Mesenchymal stem cell (in vitro differentiated cells and primary cell): ENCODE measurements around the gene GNAO1.

Experiments used
- DNase-seq: peaks from one replicate; pipeline ENCODE4 v3.0.0-alpha.2; 2013
- H2AFZ ChIP-seq: one replicate; pipeline ENCODE4 v1.6.1; 2013; ENCODE audit warnings: low read depth, mild to moderate bottlenecking, control low read depth, inconsistent platforms, low read length, moderate library complexity
- H2AK5ac ChIP-seq: 2 replicates; pipeline ENCODE4 v1.6.1; 2013; ENCODE audit warnings: low read length, moderate library complexity, mild to moderate bottlenecking, inconsistent platforms; ENCODE audit not compliant: severe bottlenecking
- H2BK120ac ChIP-seq: one replicate; pipeline ENCODE4 v1.6.1; 2013; ENCODE audit warnings: low read depth, mild to moderate bottlenecking, inconsistent platforms, low read length, moderate library complexity
- H2BK12ac ChIP-seq, 2 experiments: one replicate each; pipeline ENCODE4 v1.6.1; 2013; ENCODE audit warnings: inconsistent platforms in 2 of 2, low read length in 2 of 2, mild to moderate bottlenecking in 2 of 2, moderate library complexity in 2 of 2, control low read depth in 1 of 2
- H2BK15ac ChIP-seq: one replicate; pipeline ENCODE4 v1.6.1; 2013; ENCODE audit warnings: mild to moderate bottlenecking, low read depth, inconsistent platforms; ENCODE audit not compliant: poor library complexity, severe bottlenecking
- H2BK5ac ChIP-seq: 2 replicates; pipeline ENCODE4 v1.6.1; 2013; ENCODE audit warnings: low read depth, mild to moderate bottlenecking, low read length, control low read depth, inconsistent platforms; ENCODE audit not compliant: poor library complexity, severe bottlenecking
- H3K14ac ChIP-seq, 2 experiments: one replicate each; pipeline ENCODE4 v1.6.1; 2013; ENCODE audit warnings: inconsistent platforms in 2 of 2, low read length in 2 of 2, control low read depth in 1 of 2, mild to moderate bottlenecking in 1 of 2, moderate library complexity in 1 of 2
- H3K18ac ChIP-seq, 2 experiments: one replicate each; pipeline ENCODE4 v1.6.1; 2013; ENCODE audit warnings: inconsistent platforms in 2 of 2, low read length in 2 of 2, control low read depth in 1 of 2, low read depth in 1 of 2, mild to moderate bottlenecking in 1 of 2
- H3K23ac ChIP-seq, 2 experiments: one replicate each; pipeline ENCODE4 v1.6.1; 2013; ENCODE audit warnings: inconsistent platforms in 2 of 2, low read length in 2 of 2, mild to moderate bottlenecking in 2 of 2, moderate library complexity in 2 of 2, control low read depth in 1 of 2
- H3K27ac ChIP-seq: 2 replicates; pipeline ENCODE4 v1.5.1; 2013; ENCODE audit warnings: mild to moderate bottlenecking, moderate library complexity, low read length, control low read depth, inconsistent platforms; ENCODE audit not compliant: poor library complexity, severe bottlenecking
- H3K27me3 ChIP-seq, 2 experiments: 2 replicates each; pipeline versions ENCODE4 v1.6.1 to v1.7.0; 2013; ENCODE audit warnings: low read length in 2 of 2, mild to moderate bottlenecking in 2 of 2, moderate library complexity in 2 of 2, control low read depth in 1 of 2, inconsistent platforms in 1 of 2; ENCODE audit not compliant: control insufficient read depth in 1 of 2, insufficient read depth in 1 of 2
- H3K36me3 ChIP-seq, 2 experiments: 2 replicates each; pipeline versions ENCODE4 v1.6.1 to v1.7.0; 2013; ENCODE audit warnings: low read length in 2 of 2, control low read depth in 1 of 2, inconsistent platforms in 1 of 2, low read depth in 1 of 2, mild to moderate bottlenecking in 1 of 2; ENCODE audit not compliant: insufficient read depth in 2 of 2, control insufficient read depth in 1 of 2
- H3K4ac ChIP-seq, 2 experiments: one replicate each; pipeline ENCODE4 v1.6.1; 2013; ENCODE audit warnings: inconsistent platforms in 2 of 2, low read length in 2 of 2, mild to moderate bottlenecking in 2 of 2, moderate library complexity in 2 of 2, control low read depth in 1 of 2, low read depth in 1 of 2
- H3K4me1 ChIP-seq: 2 replicates; pipeline ENCODE4 v1.6.1; 2013; ENCODE audit warnings: low read depth, low read length, control low read depth; ENCODE audit not compliant: control insufficient read depth, insufficient read depth
- H3K4me2 ChIP-seq: 2 replicates; pipeline ENCODE4 v1.6.1; 2013; ENCODE audit warnings: low read length, mild to moderate bottlenecking, inconsistent platforms; ENCODE audit not compliant: poor library complexity, severe bottlenecking
- H3K4me3 ChIP-seq, 2 experiments: 2 replicates each; pipeline versions ENCODE4 v1.5.1 to v1.7.0; 2013; ENCODE audit warnings: low read length in 2 of 2, mild to moderate bottlenecking in 2 of 2, control low read depth in 1 of 2, low read depth in 1 of 2; ENCODE audit not compliant: insufficient read depth in 1 of 2
- H3K79me1 ChIP-seq: replicated peaks from 2 replicates; pipeline ENCODE4 v1.6.1; 2013; ENCODE audit warnings: mild to moderate bottlenecking, control low read depth, low read length, inconsistent platforms; ENCODE audit not compliant: poor library complexity, severe bottlenecking
- H3K9ac ChIP-seq: 2 replicates; pipeline ENCODE4 v1.7.0; 2013; ENCODE audit warnings: mild to moderate bottlenecking, low read length, moderate library complexity
- H3K9me3 ChIP-seq: 2 replicates; pipeline ENCODE4 v1.7.0; 2013; ENCODE audit warnings: mild to moderate bottlenecking, low read length; ENCODE audit not compliant: control insufficient read depth
- H4K8ac ChIP-seq: one replicate; pipeline ENCODE4 v1.6.1; 2013; ENCODE audit warnings: inconsistent platforms, mild to moderate bottlenecking, low read length, moderate library complexity
- H4K91ac ChIP-seq: one replicate; pipeline ENCODE4 v1.6.1; 2013; ENCODE audit warnings: mild to moderate bottlenecking, low read length, inconsistent platforms
- WGBS: methylation state at CpG from one replicate; pipeline ENCODE4 v1.1.7; 2013; ENCODE audit warnings: mixed read lengths; 5-methylcytosine and 5-hydroxymethylcytosine counted together

Gene GNAO1

GRCh38 chr16:56257666-56258342 lies 66.5 kb downstream of the GNAO1 start:
- H4K91ac ChIP-seq, result no peak overlapping the region
- H2BK120ac ChIP-seq, result no peak overlapping the region
- H3K9ac ChIP-seq, result no peak overlapping the region
- H2AFZ ChIP-seq, result no peak overlapping the region
- no peak overlapping the region for H2AK5ac ChIP-seq
- no peak overlapping the region for H2BK5ac ChIP-seq
- H3K27me3 ChIP-seq, result peaks cover 22 to 24% of the 10 kb centered on the region in 2 experiments
- H4K8ac ChIP-seq, result no peak overlapping the region
- H3K14ac ChIP-seq, result no peak overlapping the region
- no peak overlapping the region for H2BK15ac ChIP-seq
- no peak overlapping the region for H3K27ac ChIP-seq
- no peak overlapping the region for H3K4me3 ChIP-seq
- H2BK12ac ChIP-seq, result no peak overlapping the region
- no peaks in the 10 kb centered on the region for H3K9me3 ChIP-seq
- no peak overlapping the region for H3K4ac ChIP-seq
- H3K18ac ChIP-seq, result no peak overlapping the region
- 70% methylated on average over 7 of the region's 8 CpGs for WGBS
- H3K23ac ChIP-seq, result no peak overlapping the region
- no peak for DNase-seq
- H3K4me1 ChIP-seq, result no peaks in the 10 kb centered on the region
- H3K36me3 ChIP-seq, result no peaks in the 10 kb centered on the region
- no peak overlapping the region for H3K4me2 ChIP-seq
- no peaks in the 10 kb centered on the region for H3K79me1 ChIP-seq

- no peak overlapping the region for H3K23ac ChIP-seq
- H2BK120ac ChIP-seq, result no peak overlapping the region
- H3K27ac ChIP-seq, result no peak overlapping the region
- no peak overlapping the region for H3K9ac ChIP-seq
- no peak overlapping the region for H2BK5ac ChIP-seq
- H3K9me3 ChIP-seq, result no peaks in the 10 kb centered on the region
- H3K27me3 ChIP-seq, result peaks cover 20 to 27% of the 10 kb centered on the region in 2 experiments
- H2BK15ac ChIP-seq, result no peak overlapping the region
- H2AFZ ChIP-seq, result no peak overlapping the region
- H3K14ac ChIP-seq, result no peak overlapping the region
- no peaks in the 10 kb centered on the region for H3K36me3 ChIP-seq
- H3K4ac ChIP-seq, result no peak overlapping the region
- no peak overlapping the region for H3K18ac ChIP-seq
- H4K8ac ChIP-seq, result no peak overlapping the region
- H3K79me1 ChIP-seq, result no peaks in the 10 kb centered on the region
- no peak overlapping the region for H3K4me3 ChIP-seq
- DNase-seq, result no peak
- no peak overlapping the region for H4K91ac ChIP-seq
- no peak overlapping the region for H2AK5ac ChIP-seq
- 83% methylated on average over 8 of the region's 8 CpGs for WGBS
- H3K4me2 ChIP-seq, result no peak overlapping the region
- H3K4me1 ChIP-seq, result no peaks in the 10 kb centered on the region
- H2BK12ac ChIP-seq, result no peak overlapping the region
These were observed 67.5 kb downstream of the GNAO1 start for GRCh38 chr16:56258508-56259424.

GRCh38 chr16:56259425-56259779 lies 68.1 kb downstream of the GNAO1 start:
- Histone ChIP-seq H3K4me1 (no peaks in the 10 kb centered on the region), H3K4me3 (no peak overlapping the region), H3K79me1 (no peaks in the 10 kb centered on the region), H4K91ac (no peak overlapping the region), H2BK12ac (no peak overlapping the region), H3K9me3 (no peaks in the 10 kb centered on the region), H2BK120ac (no peak overlapping the region), H3K18ac (no peak overlapping the region), H3K27ac (no peak overlapping the region), H2BK5ac (no peak overlapping the region), H3K36me3 (no peaks in the 10 kb centered on the region), H2AK5ac (no peak overlapping the region), H3K4me2 (no peak overlapping the region), H2AFZ (no peak overlapping the region), H3K23ac (no peak overlapping the region), H2BK15ac (no peak overlapping the region), H4K8ac (no peak overlapping the region), H3K27me3 (peaks cover 20 to 27% of the 10 kb centered on the region in 2 experiments), H3K9ac (no peak overlapping the region), H3K14ac (no peak overlapping the region), H3K4ac (no peak overlapping the region)
- WGBS, result 61% methylated on average over 4 of the region's 4 CpGs
- no peak for DNase-seq

- 84% methylated on average over 13 of the region's 13 CpGs for WGBS
- no peak overlapping the region for H3K9ac ChIP-seq
- no peak overlapping the region for H3K23ac ChIP-seq
- H2BK15ac ChIP-seq, result no peak overlapping the region
- H3K4ac ChIP-seq, result no peak overlapping the region
- no peak overlapping the region for H3K14ac ChIP-seq
- no peak overlapping the region for H3K27ac ChIP-seq
- no peak overlapping the region for H3K4me3 ChIP-seq
- no peaks in the 10 kb centered on the region for H3K36me3 ChIP-seq
- no peak overlapping the region for H4K8ac ChIP-seq
- DNase-seq, result no peak
- no peak overlapping the region for H2BK5ac ChIP-seq
- no peak overlapping the region for H3K18ac ChIP-seq
- no peak overlapping the region for H2BK120ac ChIP-seq
- no peaks in the 10 kb centered on the region for H3K79me1 ChIP-seq
- H3K9me3 ChIP-seq, result no peaks in the 10 kb centered on the region
- peaks cover 20 to 27% of the 10 kb centered on the region in 2 experiments for H3K27me3 ChIP-seq
- no peaks in the 10 kb centered on the region for H3K4me1 ChIP-seq
- H2BK12ac ChIP-seq, result no peak overlapping the region
- H4K91ac ChIP-seq, result no peak overlapping the region
- H2AFZ ChIP-seq, result no peak overlapping the region
- no peak overlapping the region for H3K4me2 ChIP-seq
- H2AK5ac ChIP-seq, result no peak overlapping the region
These were observed 69.3 kb downstream of the GNAO1 start for GRCh38 chr16:56260378-56261160.
